ENCODE measurements around the gene ADAMTS17. TPM values are rescaled to one million over a fixed set of nuclear protein-coding genes. Genes with fewer than 3 reads are reported as not detected.

ADAMTS17 gene
- total RNA-seq, 1 experiment from 2014 or later, result 1.6 TPM

DNA sequence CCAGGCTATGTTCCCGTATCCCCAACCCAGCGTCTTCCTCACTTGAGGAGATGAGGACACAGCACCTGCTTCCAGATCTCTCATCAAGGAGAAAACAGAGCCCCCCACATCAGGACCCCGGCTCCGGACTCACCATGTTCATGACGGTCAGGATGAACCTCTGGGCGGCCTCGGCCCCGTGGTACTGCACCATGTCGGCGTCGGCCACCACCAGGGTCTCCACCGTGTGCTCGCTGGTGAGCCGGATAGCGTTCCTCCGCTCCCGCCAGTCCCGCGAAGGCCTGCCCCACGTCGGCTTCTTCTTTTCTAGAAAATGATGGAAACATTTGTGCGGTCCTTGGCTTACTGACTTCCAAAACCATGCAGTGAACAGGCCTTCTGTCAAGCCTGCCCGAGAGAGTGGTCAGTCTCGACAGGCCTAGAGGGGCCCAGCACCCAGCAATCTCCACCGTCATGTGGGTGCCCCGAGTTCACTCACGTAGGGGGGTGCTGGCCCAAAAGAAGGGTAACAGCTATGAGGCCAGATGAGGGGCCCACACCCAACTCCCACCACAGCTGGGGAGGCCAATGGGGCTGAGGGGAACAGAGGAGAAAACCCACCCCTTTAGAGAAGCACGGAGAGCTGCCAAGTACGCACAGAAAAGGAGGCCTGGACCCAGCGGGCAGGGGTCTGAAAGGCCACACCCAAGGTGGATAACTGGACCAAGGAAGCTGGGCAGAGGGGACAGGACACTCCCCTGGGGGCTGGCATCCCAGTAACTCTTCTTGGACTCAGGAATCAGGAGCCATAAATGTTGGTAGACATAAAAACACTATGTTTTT lies 60.5 kb downstream of the ADAMTS17 start:
- no peaks in the 10 kb centered on the region for H3K27me3 ChIP-seq (ENCODE audit: control insufficient read depth, insufficient read depth, low read length)
- no TSS peak for BruUV-seq (replicated peaks)
- no peak overlapping the region for H3K27ac ChIP-seq (ENCODE audit: low read length)
- no peak for ATAC-seq
- no peak for TF ChIP-seq POLR2AphosphoS5 (IDR thresholded peaks at IDR 0.05; ENCODE audit: low read depth, low read length)
- TF ChIP-seq TCF7L2 (IDR thresholded peaks at IDR 0.05; ENCODE audit: low read depth, low read length), result no peak
- TF ChIP-seq REST (IDR thresholded peaks at IDR 0.05; ENCODE audit: insufficient read depth in 1 of 2, low read depth in 2 of 2, low read length in 1 of 2), result no peak
- no peak for TF ChIP-seq SIN3A (IDR thresholded peaks at IDR 0.05; ENCODE audit: borderline replicate concordance, insufficient read depth, low read depth, low read length)
- no peak for TF ChIP-seq CTCF (IDR thresholded peaks at IDR 0.05)
- POLR2A ChIA-PET, result no interaction called here
- H3K4me3 ChIP-seq (ENCODE audit: low read depth in 2 of 2, low read length in 2 of 2), result no peak overlapping the region
- intact Hi-C loops (cut with micrococcal nuclease; ENCODE audit: unreplicated experiment), result no loop called here
- no peaks in the 10 kb centered on the region for H3K9me3 ChIP-seq (ENCODE audit: control insufficient read depth, insufficient read depth, low read depth, low read length)
- H3K36me3 ChIP-seq (ENCODE audit: control insufficient read depth, insufficient read depth, low read length), result no peaks in the 10 kb centered on the region
- in situ Hi-C loops (cut with HindIII; ENCODE audit: low pct_unique_long_range_greater_than_20kb, low sequenced_read_pairs), result no loop called here
- no peaks in the 10 kb centered on the region for H3K4me1 ChIP-seq (ENCODE audit: control insufficient read depth, insufficient read depth, low read length)
- CTCF ChIA-PET, result no interaction called here
- no peak for DNase-seq (ENCODE audit: low read depth, low spot score)

DNA sequence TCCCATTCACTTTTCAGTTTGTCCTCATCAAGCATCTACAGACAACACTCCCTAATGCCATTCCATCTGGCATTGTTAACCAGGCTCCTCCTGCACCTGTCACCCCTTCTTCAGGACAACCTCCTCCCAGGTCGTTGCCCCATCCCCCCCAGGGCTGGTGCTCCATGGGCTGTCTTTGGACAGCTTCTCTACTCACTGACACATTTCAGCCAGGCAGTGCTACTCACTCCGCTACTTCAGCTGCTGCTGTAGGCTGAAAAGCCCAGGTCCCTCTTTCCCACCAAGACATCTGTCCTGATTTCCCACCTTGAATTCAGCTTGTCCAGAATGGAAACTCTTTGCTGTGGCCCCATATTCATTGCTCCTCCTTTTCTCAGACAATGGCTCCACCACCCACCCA lies 61.9 kb downstream of the ADAMTS17 start:
- no peaks in the 10 kb centered on the region for H3K27me3 ChIP-seq (ENCODE audit: control insufficient read depth, insufficient read depth, low read length)
- no peak for DNase-seq (ENCODE audit: low read depth, low spot score)
- no peak for ATAC-seq
- TF ChIP-seq TCF7L2 (IDR thresholded peaks at IDR 0.05; ENCODE audit: low read depth, low read length) (no peak), POLR2AphosphoS5 (IDR thresholded peaks at IDR 0.05; ENCODE audit: low read depth, low read length) (no peak), SIN3A (IDR thresholded peaks at IDR 0.05; ENCODE audit: borderline replicate concordance, insufficient read depth, low read depth, low read length) (no peak), CTCF (IDR thresholded peaks at IDR 0.05) (no peak), REST (IDR thresholded peaks at IDR 0.05; ENCODE audit: insufficient read depth in 1 of 2, low read depth in 2 of 2, low read length in 1 of 2) (no peak)
- in situ Hi-C loops (cut with HindIII; ENCODE audit: low pct_unique_long_range_greater_than_20kb, low sequenced_read_pairs) (no loop called here), intact Hi-C loops (cut with micrococcal nuclease; ENCODE audit: unreplicated experiment) (no loop called here)
- BruUV-seq (replicated peaks), result no TSS peak
- ChIA-PET POLR2A (no interaction called here), CTCF (no interaction called here)
- no peaks in the 10 kb centered on the region for H3K4me1 ChIP-seq (ENCODE audit: control insufficient read depth, insufficient read depth, low read length)
- H3K9me3 ChIP-seq (ENCODE audit: control insufficient read depth, insufficient read depth, low read depth, low read length), result no peaks in the 10 kb centered on the region
- no peaks in the 10 kb centered on the region for H3K36me3 ChIP-seq (ENCODE audit: control insufficient read depth, insufficient read depth, low read length)
- H3K4me3 ChIP-seq (ENCODE audit: low read depth in 2 of 2, low read length in 2 of 2), result no peak overlapping the region
- H3K27ac ChIP-seq (ENCODE audit: low read length), result no peak overlapping the region
